ENCODE data around the gene GPR135.

DNA sequence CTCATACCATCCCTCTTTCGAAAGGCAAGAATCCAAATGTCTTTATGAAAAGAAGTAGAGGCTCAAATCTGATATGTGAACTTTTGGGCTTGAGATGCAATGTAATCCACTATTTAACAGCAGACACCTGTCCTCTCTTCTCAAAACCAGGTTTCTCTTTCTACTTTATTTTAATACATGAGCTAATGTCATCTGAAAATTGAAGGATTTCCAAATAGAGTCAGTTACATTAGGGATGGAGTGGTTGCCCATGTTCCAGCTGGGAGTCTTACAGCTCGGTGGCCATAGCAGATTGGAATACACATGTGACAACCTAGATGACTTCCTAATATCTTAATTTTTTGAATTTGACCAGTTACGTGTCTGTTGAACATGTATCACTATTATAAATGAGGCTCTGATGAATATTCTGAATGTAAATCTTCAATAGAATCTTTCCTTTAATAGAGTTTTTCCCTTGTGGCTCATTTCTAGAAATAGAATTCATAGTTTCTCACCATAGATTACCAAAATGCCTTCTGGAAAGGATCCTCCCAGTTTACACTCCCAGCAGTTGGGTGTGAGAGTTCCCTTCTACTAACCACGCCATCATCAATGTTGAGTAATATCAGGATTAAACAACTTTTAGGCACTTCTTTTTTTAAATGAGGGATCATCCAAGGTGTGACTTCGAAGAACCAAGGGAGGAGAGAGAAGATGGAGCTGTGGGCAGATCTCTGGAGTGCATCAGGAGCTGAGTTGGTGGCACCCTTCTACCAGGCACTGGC lies 49.2 kb downstream of the GPR135 start:
- TF ChIP-seq, protein P1, sequence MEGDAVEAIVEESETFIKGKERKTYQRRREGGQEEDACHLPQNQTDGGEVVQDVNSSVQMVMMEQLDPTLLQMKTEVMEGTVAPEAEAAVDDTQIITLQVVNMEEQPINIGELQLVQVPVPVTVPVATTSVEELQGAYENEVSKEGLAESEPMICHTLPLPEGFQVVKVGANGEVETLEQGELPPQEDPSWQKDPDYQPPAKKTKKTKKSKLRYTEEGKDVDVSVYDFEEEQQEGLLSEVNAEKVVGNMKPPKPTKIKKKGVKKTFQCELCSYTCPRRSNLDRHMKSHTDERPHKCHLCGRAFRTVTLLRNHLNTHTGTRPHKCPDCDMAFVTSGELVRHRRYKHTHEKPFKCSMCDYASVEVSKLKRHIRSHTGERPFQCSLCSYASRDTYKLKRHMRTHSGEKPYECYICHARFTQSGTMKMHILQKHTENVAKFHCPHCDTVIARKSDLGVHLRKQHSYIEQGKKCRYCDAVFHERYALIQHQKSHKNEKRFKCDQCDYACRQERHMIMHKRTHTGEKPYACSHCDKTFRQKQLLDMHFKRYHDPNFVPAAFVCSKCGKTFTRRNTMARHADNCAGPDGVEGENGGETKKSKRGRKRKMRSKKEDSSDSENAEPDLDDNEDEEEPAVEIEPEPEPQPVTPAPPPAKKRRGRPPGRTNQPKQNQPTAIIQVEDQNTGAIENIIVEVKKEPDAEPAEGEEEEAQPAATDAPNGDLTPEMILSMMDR (IDR thresholded peaks at IDR 0.05 in 4 of 5, conservative IDR thresholded peaks at IDR 0.05 in 1 of 5): no peak
- no peak for TF ChIP-seq POLR2A (IDR thresholded peaks at IDR 0.05)

All from gastrocnemius medialis (tissue), 4 donors.